GM23338 (cell line): ENCODE data around the gene IRF2BP2. TPM values are rescaled to one million over a fixed set of nuclear protein-coding genes. Genes with fewer than 3 reads are reported as not detected.
A peak's percentile ranks its signal among the peaks of the same experiment; 100 is the strongest.

Experiments used
- ATAC-seq: fragments of 200-7000 bp; cut with Tn5 transposase; 3 replicates; pipeline ENCODE4 v1.9.1; 2020
- DNase-seq: peaks from one replicate; pipeline ENCODE4 v3.0.0-alpha.2; 2015; ENCODE audit warnings: low spot score
- H2AFZ ChIP-seq: fragments of 200-600 bp; sonication (generic); 2 replicates; pipeline ENCODE4 v1.8.0; 2016; ENCODE audit warnings: antibody characterized with exemption, mild to moderate bottlenecking, moderate library complexity
- H3F3A ChIP-seq: fragments of 200-600 bp; sonication (generic); replicated peaks from 2 replicates; pipeline ENCODE4 v1.8.0; 2017; ENCODE audit warnings: antibody characterized with exemption, mixed run types, low read depth
- H3K27ac ChIP-seq: fragments of 200-600 bp; sonication (generic); 2 replicates; pipeline ENCODE4 v1.6.1; 2016; ENCODE audit warnings: low read depth
- H3K27me3 ChIP-seq: fragments of 200-600 bp; sonication (generic); 2 replicates; pipeline ENCODE4 v1.8.0; 2016; ENCODE audit warnings: mild to moderate bottlenecking, mixed run types, moderate library complexity; ENCODE audit not compliant: insufficient read depth
- H3K36me3 ChIP-seq: fragments of 200-600 bp; sonication (generic); 2 replicates; pipeline ENCODE4 v1.8.0; 2016; ENCODE audit warnings: mild to moderate bottlenecking; ENCODE audit not compliant: insufficient read depth
- H3K4me1 ChIP-seq: fragments of 200-600 bp; sonication (generic); 2 replicates; pipeline ENCODE4 v1.8.0; 2016; ENCODE audit warnings: mild to moderate bottlenecking, moderate library complexity; ENCODE audit not compliant: insufficient read depth
- H3K4me2 ChIP-seq: fragments of 200-600 bp; sonication (generic); 2 replicates; pipeline ENCODE4 v1.7.1; 2017; ENCODE audit warnings: mixed run types
- H3K4me3 ChIP-seq: fragments of 200-600 bp; sonication (generic); 2 replicates; pipeline ENCODE4 v1.6.1; 2016; ENCODE audit warnings: mixed run types
- H3K79me2 ChIP-seq: fragments of 200-600 bp; sonication (generic); replicated peaks from 2 replicates; pipeline ENCODE4 v1.8.0; 2017; ENCODE audit warnings: mild to moderate bottlenecking; ENCODE audit not compliant: insufficient read depth
- H3K9me2 ChIP-seq: fragments of 200-600 bp; sonication (generic); 2 replicates; pipeline ENCODE4 v1.8.0; 2017; ENCODE audit not compliant: insufficient read depth
- H4K20me1 ChIP-seq: fragments of 200-600 bp; sonication (generic); replicated peaks from 2 replicates; pipeline ENCODE4 v1.8.0; 2017; ENCODE audit warnings: mild to moderate bottlenecking; ENCODE audit not compliant: insufficient read depth
- H3K27ac Mint-ChIP-seq: 2 replicates; pipeline ENCODE4 v1.8.0; 2020; ENCODE audit warnings: inconsistent platforms, mild to moderate bottlenecking, moderate library complexity, mixed read lengths
- H3K27me3 Mint-ChIP-seq: 3 replicates; pipeline ENCODE4 v1.8.0; 2022; ENCODE audit warnings: low read depth, mild to moderate bottlenecking, moderate library complexity, mixed read lengths, inconsistent platforms; ENCODE audit not compliant: insufficient read depth, poor library complexity
- H3K36me3 Mint-ChIP-seq: 3 replicates; pipeline ENCODE4 v1.8.0; 2021; ENCODE audit warnings: low read depth, mild to moderate bottlenecking, inconsistent platforms, moderate library complexity, mixed read lengths
- H3K4me1 Mint-ChIP-seq: 3 replicates; pipeline ENCODE4 v1.8.0; 2020; ENCODE audit warnings: mild to moderate bottlenecking, inconsistent platforms, mixed read lengths
- H3K4me3 Mint-ChIP-seq: 3 replicates; pipeline ENCODE4 v1.8.0; 2021; ENCODE audit warnings: moderate library complexity, mild to moderate bottlenecking, inconsistent platforms, mixed read lengths
- H3K9me3 Mint-ChIP-seq: 3 replicates; pipeline ENCODE4 v1.8.0; 2020; ENCODE audit warnings: moderate library complexity, mild to moderate bottlenecking, inconsistent platforms, mixed read lengths
- CREB1 ChIP-seq: fragments of 250-450 bp; sonication (Bioruptor Pico); IDR thresholded peaks from 2 replicates; pipeline ENCODE4 v1.5.0; 2020; ENCODE audit warnings: low read depth, mild to moderate bottlenecking, moderate library complexity
- CTCF ChIP-seq, 2 experiments: fragments of 200-600 bp in 1 of 2; sonication (generic) in 1 of 2; conservative IDR thresholded peaks; 2 replicates each; pipeline versions ENCODE4 v1.5.1 to v1.6.1; 2016 to 2017; ENCODE audit warnings: antibody characterized with exemption in 2 of 2, low read depth in 2 of 2, mild to moderate bottlenecking in 2 of 2, moderate library complexity in 1 of 2
- ETS1 ChIP-seq: IDR thresholded peaks from 2 replicates; pipeline ENCODE4 v1.6.1; 2016; ENCODE audit warnings: antibody characterized with exemption
- EZH2 ChIP-seq: fragments of 200-600 bp; sonication (generic); IDR thresholded peaks from one replicate; pipeline ENCODE4 v1.8.0; 2017; ENCODE audit warnings: antibody characterized with exemption, mild to moderate bottlenecking, low read depth; ENCODE audit not compliant: unreplicated experiment
- EZH2phosphoT487 ChIP-seq: fragments of 200-600 bp; sonication (generic); IDR thresholded peaks from one replicate; pipeline ENCODE4 v1.8.1; 2018; ENCODE audit warnings: antibody characterized with exemption; ENCODE audit not compliant: unreplicated experiment
- JUNB ChIP-seq: IDR thresholded peaks from one replicate; pipeline ENCODE4 v1.6.1; 2016; ENCODE audit warnings: antibody characterized with exemption; ENCODE audit not compliant: unreplicated experiment
- NANOG ChIP-seq: IDR thresholded peaks from 2 replicates; pipeline ENCODE4 v1.6.1; 2016; ENCODE audit warnings: antibody characterized with exemption, borderline replicate concordance
- POLR2AphosphoS5 ChIP-seq: IDR thresholded peaks from 2 replicates; pipeline ENCODE4 v1.6.1; 2016; ENCODE audit warnings: antibody characterized with exemption, low read depth
- REST ChIP-seq: IDR thresholded peaks from one replicate; pipeline ENCODE4 v1.6.1; 2018; ENCODE audit warnings: antibody characterized with exemption; ENCODE audit not compliant: unreplicated experiment
- STAT1 ChIP-seq: IDR thresholded peaks from one replicate; pipeline ENCODE4 v1.6.1; 2016; ENCODE audit warnings: antibody characterized with exemption; ENCODE audit not compliant: unreplicated experiment
- ZNF114 ChIP-seq: fragments of 250-450 bp; sonication (Bioruptor Pico); IDR thresholded peaks from 2 replicates; pipeline ENCODE4 v1.5.0; 2020; ENCODE audit warnings: mild to moderate bottlenecking, moderate library complexity
- ZNF331 ChIP-seq: fragments of 250-450 bp; sonication (Bioruptor Pico); IDR thresholded peaks from 2 replicates; pipeline ENCODE4 v1.5.0; 2020; ENCODE audit warnings: low read depth, mild to moderate bottlenecking, moderate library complexity
- ZNF462 ChIP-seq: fragments of 250-450 bp; sonication (Bioruptor Pico); IDR thresholded peaks from 2 replicates; pipeline ENCODE4 v1.5.0; 2020; ENCODE audit warnings: mild to moderate bottlenecking, moderate library complexity
- polyA plus RNA-seq: library from polyadenylated mRNA; unstranded; fragments of >200 nt; fragmentation: Nextera tagmentation; extraction: Ambion mirVana; gene quantifications from 2 replicates; pipeline ENCODE4 v1.2.1, GENCODE V29; 2016
- total RNA-seq: library from RNA; depleted of rRNA; stranded (reverse); fragments of >200 nt; shearing (Covaris generic); gene quantifications from 2 replicates; pipeline ENCODE4 v1.2.3, GENCODE V29; 2014

The IRF2BP2 gene
- total and polyA plus RNA-seq, 2 experiments from 2014 or later, result 19.4 to 62.4 TPM

- TF ChIP-seq ETS1, result no peak
- TF ChIP-seq STAT1, result no peak
- no peak for TF ChIP-seq JUNB
- TF ChIP-seq POLR2AphosphoS5, result no peak
- TF ChIP-seq ZNF462, result no peak
- TF ChIP-seq EZH2phosphoT487, result no peak
- TF ChIP-seq CTCF (conservative IDR thresholded peaks at IDR 0.05; ENCODE audit: low read depth in 2 of 2), result no peak
- no peak for TF ChIP-seq ZNF114 (CRISPR knock-in tag)
- no peak for TF ChIP-seq CREB1
- no peak for TF ChIP-seq NANOG
- TF ChIP-seq REST, result no peak
- no peak for TF ChIP-seq EZH2
- no peak for TF ChIP-seq ZNF331 (CRISPR knock-in tag)
- peak overlapping the region; percentile 91 for H2AFZ ChIP-seq
These were observed 33.3 kb upstream of the IRF2BP2 start for GRCh38 chr1:234643111-234643849.

More at GRCh38 chr1:234643111-234643849, 33.3 kb upstream of the IRF2BP2 start:
- Histone ChIP-seq H3K79me2 (no peaks in the 10 kb centered on the region), H3K9me2 (0 out of 2 replicates have a peak, but pooled peaks cover 4% of the 10 kb centered on the region), H4K20me1 (no peaks in the 10 kb centered on the region; the same call in 1 of the 2 replicates), H3K4me3 (no peak overlapping the region), H3K36me3 (peaks cover 3% of the 10 kb centered on the region; the same call in 1 of the 2 replicates), H3K4me1 (no peaks in the 10 kb centered on the region), H3F3A (no peaks in the 10 kb centered on the region), H3K27ac (no peak overlapping the region), H3K4me2 (no peak overlapping the region), H3K27me3 (no peaks in the 10 kb centered on the region)
- no peak for ATAC-seq
- Mint-ChIP-seq H3K27me3 (peaks cover 3% of the 10 kb centered on the region), H3K36me3 (no peaks in the 10 kb centered on the region), H3K4me3 (no peak overlapping the region), H3K27ac (no peak overlapping the region; the same call in 1 of the 2 replicates), H3K9me3 (0 out of 3 replicates have a peak, but pooled peaks cover 2% of the 10 kb centered on the region), H3K4me1 (peaks cover 5% of the 10 kb centered on the region; the same call in 1 of the 3 replicates)
- no peak for DNase-seq
